HepG2 (cell line): ENCODE measurements around the gene PPP1R13L. TPM values are rescaled to one million over a fixed set of nuclear protein-coding genes. Genes with fewer than 3 reads are reported as not detected.

Experiments used
- ATRX ChIP-seq: sonication (generic); formaldehyde crosslinking; IDR thresholded peaks from 2 replicates; pipeline ENCODE4 v1.4.0; 2020; ENCODE audit warnings: missing genetic modification reagents, borderline replicate concordance
- CREM ChIP-seq, 2 experiments: sonication (generic) in 1 of 2; formaldehyde crosslinking in 1 of 2; IDR thresholded peaks; 2 replicates each; pipeline versions ENCODE4 v1.4.0 to v1.6.1; 2016 to 2020; ENCODE audit warnings: antibody characterized with exemption in 1 of 2, mild to moderate bottlenecking in 1 of 2, missing genetic modification reagents in 1 of 2
- GFI1 ChIP-seq: sonication (generic); formaldehyde crosslinking; IDR thresholded peaks from 2 replicates; pipeline ENCODE4 v1.5.0; 2020; ENCODE audit warnings: missing genetic modification reagents, mild to moderate bottlenecking, borderline replicate concordance
- KLF6 ChIP-seq: IDR thresholded peaks from 2 replicates; pipeline ENCODE4 v1.8.0; 2016; ENCODE audit warnings: missing biosample characterization, missing genetic modification reagents
- NKX3-1 ChIP-seq: sonication (generic); formaldehyde crosslinking; IDR thresholded peaks from 2 replicates; pipeline ENCODE4 v1.5.0; 2020; ENCODE audit warnings: missing genetic modification reagents
- ZBTB38 ChIP-seq: sonication (generic); formaldehyde crosslinking; IDR thresholded peaks from 2 replicates; pipeline ENCODE4 v1.5.1; 2020; ENCODE audit warnings: mild to moderate bottlenecking, missing genetic modification reagents
- ZNF317 ChIP-seq: sonication (generic); formaldehyde crosslinking; IDR thresholded peaks from 2 replicates; pipeline ENCODE4 v1.5.0; 2020; ENCODE audit warnings: mild to moderate bottlenecking, missing genetic modification reagents
- ZNF331 ChIP-seq: sonication (generic); formaldehyde crosslinking; IDR thresholded peaks from 2 replicates; pipeline ENCODE4 v1.4.0; 2020; ENCODE audit warnings: missing genetic modification reagents
- ZNF556 ChIP-seq: sonication (generic); formaldehyde crosslinking; IDR thresholded peaks from 2 replicates; pipeline ENCODE4 v1.4.0; 2020; ENCODE audit warnings: mild to moderate bottlenecking, missing genetic modification reagents, borderline replicate concordance
- polyA plus RNA-seq, 8 experiments: library from polyadenylated mRNA; depleted of rRNA in 3 of 8; stranded (reverse) in 7 of 8; unstranded in 1 of 8; fragments of >200 nt; fragmentation: Illumina TruSeq in 4 of 8; extraction: Trizol in 4 of 8; gene quantifications; 2 replicates each; pipeline versions ENCODE4 v1.2.1 to v1.2.3, GENCODE V29; 2011 to 2016; ENCODE audit warnings: low read depth in 4 of 8, missing spikeins in 1 of 8, mixed read lengths in 1 of 8; ENCODE audit not compliant: insufficient read depth in 1 of 8
- total RNA-seq, 5 experiments: library from RNA; depleted of rRNA; stranded (reverse); fragments of >200 nt; fragmentation: Illumina TruSeq; extraction: Trizol; gene quantifications; 2 replicates each; pipeline ENCODE4 v1.2.3, GENCODE V29; 2016; ENCODE audit warnings: low read depth in 1 of 5
- TF ChIP-seq, protein P1 (sequence below): sonication (generic); formaldehyde crosslinking; IDR thresholded peaks from 2 replicates; pipeline ENCODE4 v1.4.0; 2020; ENCODE audit warnings: mild to moderate bottlenecking, missing genetic modification reagents
- TF ChIP-seq, protein P2 (sequence below): sonication (generic); formaldehyde crosslinking; IDR thresholded peaks from 2 replicates; pipeline ENCODE4 v1.5.0; 2020; ENCODE audit warnings: missing genetic modification reagents, mild to moderate bottlenecking, borderline replicate concordance
- TF ChIP-seq, protein P3 (sequence below): sonication (generic); formaldehyde crosslinking; IDR thresholded peaks from 2 replicates; pipeline ENCODE4 v1.4.0; 2020; ENCODE audit warnings: missing genetic modification reagents
- TF ChIP-seq, protein P4 (sequence below): IDR thresholded peaks from 2 replicates; pipeline ENCODE4 v1.6.1; 2016
- TF ChIP-seq, protein P5 (sequence below): sonication (generic); formaldehyde crosslinking; IDR thresholded peaks from 2 replicates; pipeline ENCODE4 v1.4.0; 2020; ENCODE audit warnings: mild to moderate bottlenecking, missing genetic modification reagents
- TF ChIP-seq, protein P6 (sequence below): sonication (generic); formaldehyde crosslinking; IDR thresholded peaks from 2 replicates; pipeline ENCODE4 v1.4.0; 2020; ENCODE audit warnings: missing genetic modification reagents
- TF ChIP-seq, protein P7 (sequence below): IDR thresholded peaks from 2 replicates; pipeline ENCODE4 v1.6.1; 2018; ENCODE audit warnings: missing genetic modification reagents, mild to moderate bottlenecking, missing compliant biosample characterization

PPP1R13L gene
- total and polyA plus RNA-seq, 2 of the 13 experiments (the other 11 are each of a cell fraction or from before 2014, with no cell fraction given) = 1.3 to 6.6 TPM

DNA sequence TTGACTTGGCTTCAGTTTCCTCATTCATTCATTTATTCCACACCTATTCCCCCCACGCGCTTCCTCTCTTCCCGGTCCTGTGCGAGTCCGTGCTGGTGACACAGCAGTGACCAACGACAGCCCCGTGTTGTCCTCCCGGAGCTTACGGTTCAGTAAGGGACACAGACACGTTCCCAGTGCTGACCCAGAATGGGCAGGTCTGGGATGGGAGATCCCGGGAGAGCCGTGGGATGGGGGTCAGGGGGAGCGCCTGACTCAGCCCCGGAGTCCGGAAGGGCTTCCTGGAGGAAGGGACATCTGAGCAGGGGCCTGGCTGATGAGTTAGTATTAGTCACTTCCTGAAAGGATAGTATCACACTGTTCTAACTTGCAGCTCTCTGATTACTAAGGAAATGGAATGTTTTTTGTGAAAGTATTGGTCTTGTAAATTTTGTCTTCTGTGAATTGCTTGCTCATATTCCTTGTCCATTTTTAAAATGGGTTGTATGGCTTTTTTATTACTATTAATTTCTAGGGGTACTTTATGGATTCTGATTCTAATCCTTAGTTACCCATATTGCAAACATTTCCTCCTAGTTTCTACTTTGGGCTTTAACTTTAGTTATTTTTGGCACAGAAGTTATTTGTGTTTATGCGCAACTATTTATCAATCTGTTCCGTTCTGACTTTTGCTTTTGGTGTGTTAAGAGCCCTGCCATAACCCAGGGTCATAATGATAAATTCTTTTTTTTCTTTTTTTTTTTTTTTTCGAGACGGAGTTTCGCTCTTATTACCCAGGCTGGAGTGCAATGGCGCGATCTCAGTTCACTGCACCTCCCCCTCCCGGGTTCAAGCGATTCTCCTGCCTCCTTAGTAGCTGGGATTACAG is 19.6 kb upstream of the PPP1R13L start (continued):
- TF ChIP-seq, protein P1, sequence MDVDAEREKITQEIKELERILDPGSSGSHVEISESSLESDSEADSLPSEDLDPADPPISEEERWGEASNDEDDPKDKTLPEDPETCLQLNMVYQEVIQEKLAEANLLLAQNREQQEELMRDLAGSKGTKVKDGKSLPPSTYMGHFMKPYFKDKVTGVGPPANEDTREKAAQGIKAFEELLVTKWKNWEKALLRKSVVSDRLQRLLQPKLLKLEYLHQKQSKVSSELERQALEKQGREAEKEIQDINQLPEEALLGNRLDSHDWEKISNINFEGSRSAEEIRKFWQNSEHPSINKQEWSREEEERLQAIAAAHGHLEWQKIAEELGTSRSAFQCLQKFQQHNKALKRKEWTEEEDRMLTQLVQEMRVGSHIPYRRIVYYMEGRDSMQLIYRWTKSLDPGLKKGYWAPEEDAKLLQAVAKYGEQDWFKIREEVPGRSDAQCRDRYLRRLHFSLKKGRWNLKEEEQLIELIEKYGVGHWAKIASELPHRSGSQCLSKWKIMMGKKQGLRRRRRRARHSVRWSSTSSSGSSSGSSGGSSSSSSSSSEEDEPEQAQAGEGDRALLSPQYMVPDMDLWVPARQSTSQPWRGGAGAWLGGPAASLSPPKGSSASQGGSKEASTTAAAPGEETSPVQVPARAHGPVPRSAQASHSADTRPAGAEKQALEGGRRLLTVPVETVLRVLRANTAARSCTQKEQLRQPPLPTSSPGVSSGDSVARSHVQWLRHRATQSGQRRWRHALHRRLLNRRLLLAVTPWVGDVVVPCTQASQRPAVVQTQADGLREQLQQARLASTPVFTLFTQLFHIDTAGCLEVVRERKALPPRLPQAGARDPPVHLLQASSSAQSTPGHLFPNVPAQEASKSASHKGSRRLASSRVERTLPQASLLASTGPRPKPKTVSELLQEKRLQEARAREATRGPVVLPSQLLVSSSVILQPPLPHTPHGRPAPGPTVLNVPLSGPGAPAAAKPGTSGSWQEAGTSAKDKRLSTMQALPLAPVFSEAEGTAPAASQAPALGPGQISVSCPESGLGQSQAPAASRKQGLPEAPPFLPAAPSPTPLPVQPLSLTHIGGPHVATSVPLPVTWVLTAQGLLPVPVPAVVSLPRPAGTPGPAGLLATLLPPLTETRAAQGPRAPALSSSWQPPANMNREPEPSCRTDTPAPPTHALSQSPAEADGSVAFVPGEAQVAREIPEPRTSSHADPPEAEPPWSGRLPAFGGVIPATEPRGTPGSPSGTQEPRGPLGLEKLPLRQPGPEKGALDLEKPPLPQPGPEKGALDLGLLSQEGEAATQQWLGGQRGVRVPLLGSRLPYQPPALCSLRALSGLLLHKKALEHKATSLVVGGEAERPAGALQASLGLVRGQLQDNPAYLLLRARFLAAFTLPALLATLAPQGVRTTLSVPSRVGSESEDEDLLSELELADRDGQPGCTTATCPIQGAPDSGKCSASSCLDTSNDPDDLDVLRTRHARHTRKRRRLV = no peak; the same call in 1 of the 2 replicates
- TF ChIP-seq, protein P2, sequence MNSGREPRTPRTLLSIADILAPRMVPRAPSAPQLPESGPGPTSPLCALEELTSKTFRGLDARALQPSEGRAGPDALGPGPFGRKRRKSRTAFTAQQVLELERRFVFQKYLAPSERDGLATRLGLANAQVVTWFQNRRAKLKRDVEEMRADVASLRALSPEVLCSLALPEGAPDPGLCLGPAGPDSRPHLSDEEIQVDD (CRISPR knock-in tag) = peak; percentile 40; the same call in 1 of the 2 replicates
- TF ChIP-seq, protein P3, sequence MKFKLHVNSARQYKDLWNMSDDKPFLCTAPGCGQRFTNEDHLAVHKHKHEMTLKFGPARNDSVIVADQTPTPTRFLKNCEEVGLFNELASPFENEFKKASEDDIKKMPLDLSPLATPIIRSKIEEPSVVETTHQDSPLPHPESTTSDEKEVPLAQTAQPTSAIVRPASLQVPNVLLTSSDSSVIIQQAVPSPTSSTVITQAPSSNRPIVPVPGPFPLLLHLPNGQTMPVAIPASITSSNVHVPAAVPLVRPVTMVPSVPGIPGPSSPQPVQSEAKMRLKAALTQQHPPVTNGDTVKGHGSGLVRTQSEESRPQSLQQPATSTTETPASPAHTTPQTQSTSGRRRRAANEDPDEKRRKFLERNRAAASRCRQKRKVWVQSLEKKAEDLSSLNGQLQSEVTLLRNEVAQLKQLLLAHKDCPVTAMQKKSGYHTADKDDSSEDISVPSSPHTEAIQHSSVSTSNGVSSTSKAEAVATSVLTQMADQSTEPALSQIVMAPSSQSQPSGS (CRISPR knock-in tag) = no peak
- TF ChIP-seq GFI1 (CRISPR knock-in tag) = no peak
- TF ChIP-seq, protein P4, sequence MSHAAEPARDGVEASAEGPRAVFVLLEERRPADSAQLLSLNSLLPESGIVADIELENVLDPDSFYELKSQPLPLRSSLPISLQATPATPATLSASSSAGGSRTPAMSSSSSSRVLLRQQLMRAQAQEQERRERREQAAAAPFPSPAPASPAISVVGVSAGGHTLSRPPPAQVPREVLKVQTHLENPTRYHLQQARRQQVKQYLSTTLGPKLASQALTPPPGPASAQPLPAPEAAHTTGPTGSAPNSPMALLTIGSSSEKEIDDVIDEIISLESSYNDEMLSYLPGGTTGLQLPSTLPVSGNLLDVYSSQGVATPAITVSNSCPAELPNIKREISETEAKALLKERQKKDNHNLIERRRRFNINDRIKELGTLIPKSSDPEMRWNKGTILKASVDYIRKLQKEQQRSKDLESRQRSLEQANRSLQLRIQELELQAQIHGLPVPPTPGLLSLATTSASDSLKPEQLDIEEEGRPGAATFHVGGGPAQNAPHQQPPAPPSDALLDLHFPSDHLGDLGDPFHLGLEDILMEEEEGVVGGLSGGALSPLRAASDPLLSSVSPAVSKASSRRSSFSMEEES = peak; percentile 21; the same call in 1 of the 2 replicates
- TF ChIP-seq ZNF556 (CRISPR knock-in tag) = no peak
- TF ChIP-seq NKX3-1 (CRISPR knock-in tag) = no peak
- TF ChIP-seq ZBTB38 (CRISPR knock-in tag) = no peak
- TF ChIP-seq ZNF331 = no peak
- no peak for TF ChIP-seq CREM (IDR thresholded peaks at IDR 0.05)
- TF ChIP-seq CREM (CRISPR knock-in tag; IDR thresholded peaks at IDR 0.05) = no peak
- TF ChIP-seq, protein P5, sequence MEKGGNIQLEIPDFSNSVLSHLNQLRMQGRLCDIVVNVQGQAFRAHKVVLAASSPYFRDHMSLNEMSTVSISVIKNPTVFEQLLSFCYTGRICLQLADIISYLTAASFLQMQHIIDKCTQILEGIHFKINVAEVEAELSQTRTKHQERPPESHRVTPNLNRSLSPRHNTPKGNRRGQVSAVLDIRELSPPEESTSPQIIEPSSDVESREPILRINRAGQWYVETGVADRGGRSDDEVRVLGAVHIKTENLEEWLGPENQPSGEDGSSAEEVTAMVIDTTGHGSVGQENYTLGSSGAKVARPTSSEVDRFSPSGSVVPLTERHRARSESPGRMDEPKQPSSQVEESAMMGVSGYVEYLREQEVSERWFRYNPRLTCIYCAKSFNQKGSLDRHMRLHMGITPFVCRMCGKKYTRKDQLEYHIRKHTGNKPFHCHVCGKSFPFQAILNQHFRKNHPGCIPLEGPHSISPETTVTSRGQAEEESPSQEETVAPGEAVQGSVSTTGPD (CRISPR knock-in tag) = no peak
- no peak for TF ChIP-seq ZNF317 (CRISPR knock-in tag)
- TF ChIP-seq KLF6 = no peak
- TF ChIP-seq, protein P6, sequence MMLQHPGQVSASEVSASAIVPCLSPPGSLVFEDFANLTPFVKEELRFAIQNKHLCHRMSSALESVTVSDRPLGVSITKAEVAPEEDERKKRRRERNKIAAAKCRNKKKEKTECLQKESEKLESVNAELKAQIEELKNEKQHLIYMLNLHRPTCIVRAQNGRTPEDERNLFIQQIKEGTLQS (CRISPR knock-in tag) = 0 out of 2 replicates have a peak, but pooled peaks have one; percentile 44
- TF ChIP-seq, protein P7, sequence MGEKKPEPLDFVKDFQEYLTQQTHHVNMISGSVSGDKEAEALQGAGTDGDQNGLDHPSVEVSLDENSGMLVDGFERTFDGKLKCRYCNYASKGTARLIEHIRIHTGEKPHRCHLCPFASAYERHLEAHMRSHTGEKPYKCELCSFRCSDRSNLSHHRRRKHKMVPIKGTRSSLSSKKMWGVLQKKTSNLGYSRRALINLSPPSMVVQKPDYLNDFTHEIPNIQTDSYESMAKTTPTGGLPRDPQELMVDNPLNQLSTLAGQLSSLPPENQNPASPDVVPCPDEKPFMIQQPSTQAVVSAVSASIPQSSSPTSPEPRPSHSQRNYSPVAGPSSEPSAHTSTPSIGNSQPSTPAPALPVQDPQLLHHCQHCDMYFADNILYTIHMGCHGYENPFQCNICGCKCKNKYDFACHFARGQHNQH (CRISPR knock-in tag) = no peak
- TF ChIP-seq ATRX (CRISPR knock-in tag) = no peak
